GM10266 (cell line): Measurements from ENCODE around the gene NADSYN1.

Experiments used
- DNase-seq: peaks from one replicate; pipeline ENCODE4 v3.0.0; 2012; ENCODE audit errors: extremely low spot score
- CTCF ChIP-seq: IDR thresholded peaks from 2 replicates; pipeline ENCODE4 v1.5.1; 2012; ENCODE audit warnings: mild to moderate bottlenecking, low read depth; ENCODE audit not compliant: control insufficient read depth, insufficient read depth; ENCODE audit errors: missing control alignments

Gene NADSYN1

GRCh38 chr11:71491940-71492339, 38.9 kb downstream of the NADSYN1 start:
- no peak for TF ChIP-seq CTCF

GRCh38 chr11:71495286-71496230, 42.6 kb downstream of the NADSYN1 start:
- DNase-seq: no peak
- no peak for TF ChIP-seq CTCF

More at GRCh38 chr11:71491940-71492339, 38.9 kb downstream of the NADSYN1 start:
- DNase-seq: no peak

GRCh38 chr11:71496421-71496820, 43.4 kb downstream of the NADSYN1 start:
- no peak for DNase-seq
- no peak for TF ChIP-seq CTCF

GRCh38 chr11:71498091-71498490, 45.1 kb downstream of the NADSYN1 start:
- TF ChIP-seq CTCF: no peak
- no peak for DNase-seq

- no peak for DNase-seq
- no peak for TF ChIP-seq CTCF
Observed at GRCh38 chr11:71499125-71499524, 46.1 kb downstream of the NADSYN1 start.

- TF ChIP-seq CTCF: no peak
- no peak for DNase-seq
Observed at GRCh38 chr11:71499546-71499945, 46.5 kb downstream of the NADSYN1 start.

- no peak for TF ChIP-seq CTCF
- no peak for DNase-seq
Observed at GRCh38 chr11:71500601-71501021, 47.6 kb downstream of the NADSYN1 start.
